ENCODE measurements around the gene ZNF229. TPM values are rescaled to one million over a fixed set of nuclear protein-coding genes. Genes with fewer than 3 reads are reported as not detected.
"Not testable (repeated sequence)": the region's sequence is repeated elsewhere in the genome, so short reads cannot be mapped to it uniquely, and the experiment has no call there.

The ZNF229 gene
- 4.0 TPM for total RNA-seq

DNA sequence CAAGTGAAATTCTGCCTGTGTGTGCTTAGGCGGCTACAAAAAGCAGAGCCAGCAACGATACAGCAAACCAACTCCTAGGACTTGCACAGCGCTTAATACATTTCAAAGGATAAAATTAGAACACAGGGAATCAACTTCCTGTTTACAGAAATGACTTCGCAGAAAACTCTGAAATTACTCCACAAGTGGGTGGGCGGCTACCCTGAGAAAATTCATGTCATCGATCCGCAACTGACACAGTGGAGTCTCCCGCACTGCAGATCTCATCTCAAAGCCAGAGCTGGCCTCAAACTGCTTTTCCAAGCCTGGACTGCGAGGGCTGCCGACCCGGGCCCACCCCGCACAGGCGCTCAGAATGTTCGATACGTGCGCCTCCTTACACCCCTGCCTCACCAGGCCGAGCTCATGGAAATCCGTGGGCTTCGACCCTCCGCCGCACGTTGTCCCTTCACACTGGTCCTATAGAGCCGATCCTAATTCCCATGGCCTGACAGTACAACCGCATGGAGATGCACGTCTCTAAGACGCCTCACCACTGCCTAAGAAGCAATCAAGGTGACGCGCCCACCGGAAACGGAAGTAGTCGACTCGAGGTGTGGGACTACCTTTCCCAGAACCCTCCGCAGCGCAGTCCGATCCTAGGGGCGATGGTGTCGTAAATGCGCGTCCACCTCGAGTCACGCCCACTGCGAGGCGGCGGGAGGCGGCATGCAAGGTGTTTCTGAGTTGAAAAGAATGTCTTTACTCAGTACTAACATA lies at the start of gene ZNF229:
Gene ZNF229 (minus strand): TSS at position 557 of the 759 bp plus-strand sequence. CDS start 5,625 bp downstream, outside the sequence.
- peak; percentile 3 to 97 (median 91) for DNase-seq (ENCODE audit: low read depth in 2 of 3, low spot score in 2 of 3)

DNA sequence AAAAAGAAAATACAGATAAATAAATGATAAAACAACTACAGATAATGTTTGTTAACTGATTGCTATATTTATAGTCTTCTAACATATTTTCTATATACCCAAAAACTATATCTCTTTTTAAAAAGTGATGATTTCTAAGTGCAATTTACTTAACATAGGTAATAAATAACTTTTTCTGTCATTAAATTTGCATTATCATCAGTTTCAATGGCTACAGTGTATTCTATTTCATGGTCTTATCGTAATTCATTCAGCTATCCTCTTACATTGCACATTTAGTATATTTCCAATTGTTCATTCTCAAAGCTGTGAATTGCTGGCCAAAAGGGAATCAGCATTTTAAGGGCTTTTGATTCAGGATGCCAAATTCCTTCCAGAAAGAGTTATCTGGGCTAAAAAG lies 48.4 kb upstream of the ZNF229 start:
- DNase-seq (ENCODE audit: low read depth in 2 of 3, low spot score in 2 of 3) = no peak

DNA sequence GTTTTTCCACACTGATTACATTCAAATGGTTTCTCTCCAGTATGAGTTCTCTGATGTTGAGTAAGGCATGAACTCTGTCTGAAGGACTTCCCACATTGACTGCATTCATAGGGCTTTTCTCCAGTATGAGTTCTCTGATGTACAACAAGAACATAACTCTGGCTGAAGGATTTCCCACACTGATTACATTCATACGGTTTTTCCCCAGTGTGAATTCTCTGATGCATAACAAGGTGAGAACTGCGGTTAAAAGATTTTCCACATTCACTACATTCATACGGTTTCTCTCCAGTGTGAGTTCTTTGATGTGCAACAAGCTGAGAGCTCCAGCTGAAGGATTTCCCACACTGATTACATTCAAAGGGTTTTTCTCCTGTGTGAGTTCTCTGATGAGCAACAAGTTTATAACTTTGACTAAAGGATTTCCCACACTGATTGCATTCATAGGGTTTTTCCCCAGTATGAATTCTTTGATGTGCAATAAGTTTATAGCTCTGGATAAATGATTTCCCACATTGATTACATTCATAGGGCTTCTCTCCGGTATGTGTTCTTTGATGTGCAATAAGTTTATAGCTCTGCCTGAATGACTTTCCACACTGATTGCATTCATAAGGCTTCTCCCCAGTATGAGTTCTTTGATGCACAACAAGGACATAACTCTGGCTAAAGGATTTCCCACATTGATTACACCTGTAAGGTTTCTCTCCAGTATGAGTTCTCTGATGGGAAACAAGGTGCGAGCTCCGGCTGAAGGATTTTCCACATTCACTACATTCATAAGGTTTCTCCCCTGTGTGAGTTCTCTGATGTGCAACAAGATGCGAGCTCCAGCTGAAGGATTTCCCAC lies 28.5 kb upstream of the ZNF229 start:
- DNase-seq (ENCODE audit: low read depth in 2 of 3, low spot score in 2 of 3) = peak in 2 of 3 donors; percentile 14 to 55

DNA sequence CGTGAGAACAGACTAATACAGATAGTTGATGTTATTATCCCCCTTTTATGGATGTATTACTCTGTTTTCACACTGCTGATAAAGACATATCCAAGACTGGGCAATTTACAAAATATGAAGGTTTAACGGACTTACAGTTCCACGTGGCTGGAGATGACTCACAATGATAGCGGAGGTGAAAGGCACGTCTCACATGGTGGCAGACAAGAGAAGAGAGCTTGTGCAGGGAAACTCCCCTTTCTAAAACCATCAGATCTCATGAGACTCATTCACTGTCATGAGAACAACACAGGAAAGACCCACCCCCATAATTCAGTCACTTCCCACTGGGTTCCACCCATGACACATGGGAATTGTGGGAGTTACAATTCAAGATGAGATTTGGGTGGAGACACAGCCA lies 20.5 kb upstream of the ZNF229 start:
- DNase-seq (ENCODE audit: low read depth in 2 of 3, low spot score in 2 of 3) = not testable (repeated sequence)

DNA sequence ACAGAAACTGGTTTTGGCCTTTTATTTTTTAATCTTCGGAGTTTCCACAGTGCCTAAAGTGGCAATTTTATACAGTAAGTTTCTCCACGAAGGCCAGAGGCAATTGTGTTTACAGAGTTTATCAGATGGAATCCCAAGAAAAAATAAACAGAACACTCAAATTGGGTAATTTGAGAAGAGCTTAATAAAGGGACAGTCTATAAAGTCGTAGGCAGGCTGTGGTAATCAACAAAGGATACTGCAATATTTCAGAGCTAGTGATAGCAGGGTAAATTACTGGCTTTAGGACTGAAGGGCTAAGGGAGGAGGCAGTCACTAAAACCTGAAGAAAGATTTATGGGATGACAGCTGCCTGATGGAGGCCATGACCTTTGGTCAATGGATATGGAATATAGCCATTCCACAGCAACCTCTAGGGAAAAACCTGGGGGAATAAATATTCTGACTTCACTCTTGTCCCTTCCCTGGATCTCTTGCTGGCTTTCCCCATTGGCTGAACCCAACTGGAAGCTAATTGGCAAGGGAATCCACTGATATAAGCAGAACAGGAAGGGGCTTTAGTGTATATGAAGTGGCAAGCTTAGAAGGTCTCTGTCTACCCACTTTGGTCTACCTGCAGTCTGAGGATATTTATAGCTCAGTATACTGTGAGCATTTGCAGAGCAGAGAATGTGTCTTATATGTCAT lies 14.5 kb upstream of the ZNF229 start:
- DNase-seq (ENCODE audit: low read depth in 2 of 3, low spot score in 2 of 3) = not testable (repeated sequence)

DNA sequence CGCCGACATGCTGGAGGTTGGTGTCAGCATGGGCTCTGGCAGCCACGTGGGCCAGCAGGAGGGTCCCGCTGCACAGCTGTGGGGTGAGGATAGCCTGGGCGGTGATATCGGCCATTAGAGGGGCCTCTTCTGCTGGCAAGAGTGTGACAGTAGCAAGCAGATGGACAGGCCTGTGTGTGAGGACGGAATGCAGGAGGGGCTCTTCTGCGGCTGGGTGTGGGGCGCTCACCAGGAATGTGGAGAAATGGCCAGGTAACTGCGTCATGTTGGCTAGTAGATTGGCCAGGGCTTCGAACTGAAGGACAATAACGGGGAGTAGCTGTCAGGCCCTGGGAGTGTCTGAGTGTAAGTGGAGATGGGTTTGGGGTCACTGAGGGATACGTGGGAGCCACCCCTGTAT lies 7.7 kb upstream of the ZNF229 start:
- DNase-seq (ENCODE audit: low read depth in 2 of 3, low spot score in 2 of 3) = not testable (repeated sequence)

DNA sequence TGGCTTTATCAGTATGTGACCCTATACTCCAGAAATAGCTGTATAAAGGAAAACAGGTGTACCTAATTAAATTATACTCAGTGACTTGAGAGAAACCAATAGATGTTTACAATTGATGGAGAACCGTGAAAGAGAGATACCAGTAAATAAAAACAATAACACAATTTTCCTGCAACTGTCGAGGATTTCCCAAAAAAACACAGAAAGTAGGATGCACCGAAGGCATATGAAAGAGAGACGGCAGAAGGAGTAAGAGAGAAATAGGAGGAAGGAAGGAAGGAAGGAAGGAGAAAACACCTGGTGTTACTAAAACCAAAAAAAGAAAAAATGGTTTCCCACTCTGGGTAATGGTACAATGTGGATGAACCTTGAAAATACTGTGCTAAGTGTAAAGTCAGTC lies 6.8 kb upstream of the ZNF229 start:
- no peak for DNase-seq (ENCODE audit: low read depth in 2 of 3, low spot score in 2 of 3)

DNA sequence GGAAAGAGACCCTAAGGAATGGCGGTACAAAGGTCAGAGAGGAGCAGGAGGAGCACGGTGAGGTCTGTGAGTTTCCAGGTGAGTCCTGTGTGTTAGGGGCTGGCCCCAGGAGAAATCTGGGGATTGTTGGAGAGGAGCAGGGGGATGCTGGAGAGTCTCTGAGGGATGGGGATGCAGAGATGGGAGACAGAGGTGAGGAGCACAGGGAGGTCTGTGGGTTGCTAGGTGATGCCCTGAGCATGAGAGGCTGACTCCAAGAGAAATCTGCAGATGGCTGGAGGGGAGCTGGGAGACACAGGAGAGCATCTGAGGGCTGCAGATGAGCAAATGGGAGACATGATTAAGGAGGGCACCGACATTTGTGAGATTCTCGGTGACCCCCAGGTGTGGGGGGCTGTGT lies 4.1 kb upstream of the ZNF229 start:
- DNase-seq (ENCODE audit: low read depth in 2 of 3, low spot score in 2 of 3) = no peak

DNA sequence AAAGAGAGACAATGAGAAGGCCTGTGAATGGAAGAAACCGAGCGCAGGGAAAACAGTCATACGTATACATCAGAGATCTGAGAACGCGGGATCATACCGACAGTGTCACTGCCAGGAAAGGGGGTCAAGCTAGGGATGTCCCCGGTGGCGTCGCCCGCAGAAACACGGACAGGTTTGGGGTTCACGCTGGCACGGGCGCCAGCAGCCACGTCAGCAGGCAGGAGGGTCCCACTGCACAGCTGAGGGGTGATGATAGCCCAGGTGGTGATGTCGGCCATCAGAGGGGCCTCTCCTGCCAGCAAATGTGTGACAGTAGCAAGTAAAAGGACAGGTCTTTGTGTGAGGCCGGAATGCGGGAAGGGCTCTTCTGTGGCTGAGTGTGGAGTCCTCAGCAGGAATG lies 3.4 kb upstream of the ZNF229 start:
- no peak for DNase-seq (ENCODE audit: low read depth in 2 of 3, low spot score in 2 of 3)

DNA sequence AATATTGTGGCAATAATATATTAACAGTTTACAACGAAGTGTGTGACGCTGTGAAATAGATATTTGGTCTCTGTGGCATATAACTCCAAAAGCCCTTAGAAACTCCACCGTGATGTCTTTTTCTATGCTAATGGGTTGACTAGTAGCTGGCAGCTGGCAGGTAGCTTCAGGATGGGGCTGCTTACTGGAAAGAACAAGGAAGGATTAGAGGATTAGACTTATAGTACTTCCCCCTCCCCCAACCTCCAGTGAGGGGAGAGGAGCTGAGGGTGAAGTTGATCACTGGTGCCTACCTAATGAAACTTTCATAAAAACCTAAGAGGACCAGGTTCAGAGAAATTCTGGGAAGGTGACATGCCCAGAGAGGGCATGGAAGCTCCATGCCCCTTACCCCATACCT lies 9.8 kb downstream of the ZNF229 start:
- no peak for DNase-seq (ENCODE audit: low read depth in 2 of 3, low spot score in 2 of 3)

DNA sequence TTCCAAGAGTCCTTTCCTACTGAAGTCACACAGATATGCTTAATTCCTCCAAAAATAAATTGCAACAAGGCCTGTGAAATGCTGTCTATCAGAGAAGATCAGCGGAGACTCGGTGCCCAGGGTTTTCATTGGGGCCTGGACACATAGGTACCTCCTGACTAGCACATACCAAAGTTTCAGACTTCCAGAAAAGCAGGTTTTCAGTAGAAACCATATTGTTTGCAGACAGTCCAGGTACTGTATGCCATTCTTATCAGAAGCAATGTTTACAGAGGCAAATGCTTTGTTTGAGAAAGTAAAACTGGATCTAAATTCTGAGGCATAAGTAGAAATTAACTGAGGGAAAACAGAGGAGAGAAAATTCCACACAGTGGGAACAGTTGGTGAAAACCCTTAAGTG lies 12.8 kb downstream of the ZNF229 start:
- no peak for DNase-seq (ENCODE audit: low read depth in 2 of 3, low spot score in 2 of 3)

DNA sequence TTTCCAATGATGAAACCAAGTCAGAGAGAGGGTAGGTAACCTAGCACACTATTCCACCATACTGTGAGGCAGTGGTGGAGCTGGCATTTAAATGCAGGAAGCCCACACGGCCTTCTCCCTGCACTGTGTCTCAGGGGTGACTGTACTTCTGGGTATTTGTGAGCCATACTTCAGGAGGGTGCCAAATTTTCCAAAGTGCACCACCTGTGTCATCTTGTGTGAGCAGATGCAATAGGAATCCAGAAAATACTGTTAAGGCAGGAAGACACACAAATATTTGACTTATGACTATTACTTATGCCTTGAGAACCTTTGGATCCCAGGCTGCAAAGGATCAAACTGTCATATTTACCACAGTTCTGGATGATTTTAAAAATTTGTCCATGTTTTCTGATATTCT lies 17.3 kb downstream of the ZNF229 start:
- DNase-seq (ENCODE audit: low read depth in 2 of 3, low spot score in 2 of 3) = no peak

DNA sequence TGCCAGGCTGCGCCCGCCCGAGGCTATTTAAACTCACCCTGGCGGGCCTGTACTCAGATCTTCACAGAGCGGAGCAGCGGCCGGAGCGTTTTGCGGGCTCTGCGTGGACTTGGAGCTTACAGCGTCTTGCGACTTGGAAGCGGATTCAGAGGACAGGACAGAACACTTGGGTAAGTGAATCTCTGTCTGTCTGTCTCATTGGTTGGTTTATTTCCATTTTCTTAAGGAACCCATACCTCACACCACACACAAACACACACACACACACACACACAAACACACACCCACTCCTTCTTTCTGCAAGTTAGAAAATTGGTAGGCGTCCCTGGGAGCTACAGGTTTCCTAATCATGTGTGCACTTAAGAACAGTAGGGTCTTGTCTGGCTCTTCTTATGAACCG lies 32.7 kb downstream of the ZNF229 start:
- not testable (repeated sequence) for DNase-seq (ENCODE audit: low read depth in 2 of 3, low spot score in 2 of 3)

DNA sequence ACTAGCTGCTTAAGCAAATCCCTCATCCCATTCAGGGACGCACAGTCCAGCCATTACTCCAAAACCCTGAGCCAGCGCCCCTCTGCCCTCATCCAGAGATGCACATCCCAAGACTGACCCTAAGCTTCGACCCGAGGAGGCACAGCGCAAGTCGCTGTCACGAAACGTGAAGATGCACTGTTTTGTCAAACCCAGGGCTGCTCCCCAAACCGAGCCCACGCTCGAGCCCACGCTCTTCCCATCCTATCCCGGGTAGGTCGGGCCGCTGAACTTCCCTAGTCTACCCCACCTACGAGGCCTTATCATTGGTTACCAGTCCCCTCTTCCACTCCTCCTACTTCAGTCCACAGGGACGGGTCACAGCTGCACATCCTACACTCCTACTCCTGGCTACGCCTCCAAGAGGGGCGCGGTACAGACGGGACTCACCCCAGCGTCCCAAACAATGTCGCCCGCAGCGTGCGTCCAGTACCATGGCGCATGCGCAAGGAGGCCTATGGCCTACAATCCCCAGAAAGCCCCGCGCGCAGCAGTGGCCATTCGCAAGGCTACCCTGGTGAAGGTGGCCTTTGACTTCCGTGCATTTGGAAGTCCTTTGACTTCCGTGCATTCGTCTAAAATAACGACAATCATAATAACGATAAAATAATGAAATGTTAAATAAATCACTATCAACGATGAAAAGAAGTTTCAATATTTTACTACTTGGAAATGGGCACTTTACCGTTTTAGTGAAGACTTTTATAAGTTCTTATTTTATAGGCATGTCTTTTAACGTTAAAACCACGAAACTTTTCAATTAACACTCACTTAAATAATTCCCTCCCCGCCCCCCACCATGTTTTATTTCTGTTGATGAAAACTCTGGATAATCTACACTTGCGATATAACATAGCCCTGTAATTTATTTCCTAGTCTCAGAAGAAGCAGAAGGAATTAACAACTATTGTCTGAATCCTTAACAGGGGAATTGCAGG lies 46.8 kb downstream of the ZNF229 start, which contains the start of gene ZNF285:
Gene ZNF285 (minus strand): TSS at position 470 of the 977 bp plus-strand sequence. CDS start 4,395 bp downstream, outside the sequence.
- DNase-seq (ENCODE audit: low read depth in 2 of 3, low spot score in 2 of 3) = peak; percentile 13 to 97 (median 93)

DNA sequence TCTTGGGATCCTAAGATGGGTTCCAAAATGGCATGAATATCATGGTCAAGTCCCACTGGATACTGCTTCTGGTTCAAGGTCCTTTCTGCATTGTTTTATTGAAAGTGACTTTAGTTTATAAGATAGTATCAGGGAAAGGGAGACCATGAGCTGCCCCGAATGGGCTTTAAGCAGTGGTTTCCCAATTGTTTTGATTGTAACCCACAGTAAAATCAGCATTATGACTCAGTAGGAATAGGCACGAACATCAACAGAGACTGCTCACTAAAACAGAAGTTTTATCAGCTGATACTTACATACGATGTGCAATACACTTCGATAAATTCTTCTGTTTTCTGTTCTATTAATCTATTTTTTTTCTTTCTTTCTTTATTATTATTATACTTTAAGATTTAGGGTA lies 59.0 kb downstream of the ZNF229 start:
- DNase-seq (ENCODE audit: low read depth in 2 of 3, low spot score in 2 of 3) = not testable (repeated sequence)

Other genes starting within 250 kb of the ZNF229 start
- gene ZNF227, start 235.9 kb downstream of the ZNF229 start, total RNA-seq = 11.3 TPM
- gene ZNF233, start 188.6 kb downstream of the ZNF229 start, total RNA-seq = 1.3 TPM
- gene ZNF235, start 143.4 kb downstream of the ZNF229 start, total RNA-seq = 4.3 TPM
- gene ZNF112, start 91.8 kb downstream of the ZNF229 start, total RNA-seq = 1.1 TPM
- 2.4 TPM for gene ZNF285, start 46.9 kb downstream of the ZNF229 start, total RNA-seq
- 18.9 TPM for gene ZNF180, start 52.0 kb upstream of the ZNF229 start, total RNA-seq
- gene CEACAM20, start 81.2 kb upstream of the ZNF229 start, total RNA-seq = not detected
- gene IGSF23, start 165.1 kb upstream of the ZNF229 start, total RNA-seq = not detected
- 29.9 TPM for gene PVR, start 195.4 kb upstream of the ZNF229 start, total RNA-seq
- 1.6 TPM for gene CEACAM19, start 223.0 kb upstream of the ZNF229 start, total RNA-seq